Esophagus muscularis mucosa (tissue), 4 donors: Measurements from ENCODE around the gene WFDC1. TPM values are rescaled to one million over a fixed set of nuclear protein-coding genes. Genes with fewer than 3 reads are reported as not detected.
A peak's percentile ranks its signal among the peaks of the same experiment; 100 is the strongest.

Experiments used
- DNase-seq: peaks from one replicate; pipeline ENCODE4 v3.0.0-alpha.2; 2017; ENCODE audit errors: extremely low spot score
- H3K27ac ChIP-seq, 4 donors: fragments of 200-600 bp; sonication (generic); replicated peaks in 1 of 4; 1 replicate in 3 of 4; 2 replicates in 1 of 4; pipeline ENCODE4 v1.5.1; 2016 to 2019; ENCODE audit warnings: mild to moderate bottlenecking in 1 of 4
- H3K27me3 ChIP-seq, 4 donors: fragments of 200-600 bp; sonication (generic); one replicate each; pipeline versions ENCODE4 v1.5.1 to v1.6.0; 2016 to 2019
- H3K36me3 ChIP-seq, 4 donors: fragments of 200-600 bp; sonication (generic); one replicate each; pipeline ENCODE4 v1.5.1; 2016 to 2019
- H3K4me1 ChIP-seq, 4 donors: fragments of 200-600 bp; sonication (generic); one replicate each; pipeline ENCODE4 v1.5.1; 2016 to 2019
- H3K4me3 ChIP-seq, 4 donors: fragments of 200-600 bp; sonication (generic); 1 replicate in 2 of 4; 2 replicates in 2 of 4; pipeline ENCODE4 v1.5.1; 2016 to 2019; ENCODE audit warnings: mild to moderate bottlenecking in 4 of 4, moderate library complexity in 1 of 4
- H3K9me3 ChIP-seq, 4 donors: fragments of 200-600 bp; sonication (generic); 1 replicate in 3 of 4; 2 replicates in 1 of 4; pipeline ENCODE4 v1.5.1; 2016 to 2019
- EP300 ChIP-seq: sonication (generic); formaldehyde crosslinking; IDR thresholded peaks from one replicate; pipeline ENCODE4 v1.6.1; 2017; ENCODE audit warnings: antibody characterized with exemption
- POLR2A ChIP-seq: fragments of 450-650 bp; IDR thresholded peaks from one replicate; pipeline ENCODE4 v1.6.1; 2017; ENCODE audit warnings: antibody characterized with exemption, moderate library complexity, mild to moderate bottlenecking, low read depth
- POLR2AphosphoS5 ChIP-seq, 2 donors: sonication (generic); formaldehyde crosslinking; IDR thresholded peaks; one replicate each; pipeline ENCODE4 v1.6.1; 2017; ENCODE audit warnings: antibody characterized with exemption in 2 of 2
- WGBS: methylation state at CpG from one replicate; pipeline ENCODE4 v1.1.5; 2018; 5-methylcytosine and 5-hydroxymethylcytosine counted together
- intact Hi-C: fragments of 100-400 bp; cut with DNase I; formaldehyde crosslinking; loops from one replicate; pipeline ENCODE4 v1.15.1; 2023
- total RNA-seq, 4 donors: library from RNA; depleted of rRNA; stranded (reverse); fragments of >200 nt; gene quantifications; one replicate each; pipeline versions ENCODE4 v1.1.0 to v1.2.1, GENCODE V29; 2016
- TF ChIP-seq, protein P1 (sequence below), 3 experiments: fragments of 200-600 bp in 2 of 3; fragments of 450-650 bp in 1 of 3; sonication (generic) in 2 of 3; IDR thresholded peaks; one replicate each; pipeline ENCODE4 v1.5.1; 2017 to 2019; ENCODE audit warnings: antibody characterized with exemption in 3 of 3, mild to moderate bottlenecking in 2 of 3, moderate library complexity in 1 of 3

Gene WFDC1
- total RNA-seq, 4 donors from 2014 or later: 4.6 to 29.9 (median 15.6) TPM

DNA sequence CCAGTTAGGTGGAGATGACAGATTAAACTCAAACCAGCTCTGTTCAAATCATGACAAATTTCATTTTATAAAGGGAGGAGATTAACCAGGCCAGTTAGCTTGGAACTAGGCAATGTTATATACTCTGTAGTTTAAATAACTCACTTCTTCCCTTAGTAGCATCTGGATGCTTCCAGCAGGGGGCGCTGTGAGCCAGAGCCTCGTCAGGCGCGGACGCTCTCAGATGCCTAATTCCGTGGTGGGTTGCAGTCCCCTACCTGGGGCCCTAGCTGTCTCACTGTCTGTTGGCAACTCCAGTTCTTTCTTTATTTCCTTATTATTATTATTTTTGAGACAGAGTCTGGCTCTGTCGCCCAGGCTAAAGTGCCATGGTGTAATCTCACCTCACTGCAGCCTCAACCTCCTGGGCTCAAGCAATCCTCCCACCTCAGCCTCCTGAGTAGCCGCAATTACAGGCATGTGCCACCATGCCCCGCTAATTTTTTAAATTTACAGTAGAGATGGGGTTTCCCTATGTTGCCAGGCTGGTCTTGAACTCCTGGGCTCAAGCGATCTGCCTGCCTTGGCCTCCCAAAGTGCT is 17.3 kb upstream of the WFDC1 start:
- no peaks in the 10 kb centered on the region for H3K4me1 ChIP-seq
- H3K27me3 ChIP-seq: peaks cover 0 to 14% (median 0%) of the 10 kb centered on the region in 4 donors
- no peaks in the 10 kb centered on the region for H3K36me3 ChIP-seq
- no peaks in the 10 kb centered on the region for H3K9me3 ChIP-seq
- intact Hi-C loops: loop anchor here (2.0 kb wide), 1 partner anchor 31 kb away; no protein-coding TSS in a partner anchor
- H3K4me3 ChIP-seq: no peak overlapping the region
- WGBS: 35% methylated on average over 10 of the region's 10 CpGs
- TF ChIP-seq EP300 (no peak), POLR2AphosphoS5 (IDR thresholded peaks at IDR 0.05) (no peak), POLR2A (no peak)
- TF ChIP-seq, protein P1, sequence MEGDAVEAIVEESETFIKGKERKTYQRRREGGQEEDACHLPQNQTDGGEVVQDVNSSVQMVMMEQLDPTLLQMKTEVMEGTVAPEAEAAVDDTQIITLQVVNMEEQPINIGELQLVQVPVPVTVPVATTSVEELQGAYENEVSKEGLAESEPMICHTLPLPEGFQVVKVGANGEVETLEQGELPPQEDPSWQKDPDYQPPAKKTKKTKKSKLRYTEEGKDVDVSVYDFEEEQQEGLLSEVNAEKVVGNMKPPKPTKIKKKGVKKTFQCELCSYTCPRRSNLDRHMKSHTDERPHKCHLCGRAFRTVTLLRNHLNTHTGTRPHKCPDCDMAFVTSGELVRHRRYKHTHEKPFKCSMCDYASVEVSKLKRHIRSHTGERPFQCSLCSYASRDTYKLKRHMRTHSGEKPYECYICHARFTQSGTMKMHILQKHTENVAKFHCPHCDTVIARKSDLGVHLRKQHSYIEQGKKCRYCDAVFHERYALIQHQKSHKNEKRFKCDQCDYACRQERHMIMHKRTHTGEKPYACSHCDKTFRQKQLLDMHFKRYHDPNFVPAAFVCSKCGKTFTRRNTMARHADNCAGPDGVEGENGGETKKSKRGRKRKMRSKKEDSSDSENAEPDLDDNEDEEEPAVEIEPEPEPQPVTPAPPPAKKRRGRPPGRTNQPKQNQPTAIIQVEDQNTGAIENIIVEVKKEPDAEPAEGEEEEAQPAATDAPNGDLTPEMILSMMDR (IDR thresholded peaks at IDR 0.05): peak; percentile 72 to 84 (median 77)
- H3K27ac ChIP-seq: no peak overlapping the region
- DNase-seq: no peak

DNA sequence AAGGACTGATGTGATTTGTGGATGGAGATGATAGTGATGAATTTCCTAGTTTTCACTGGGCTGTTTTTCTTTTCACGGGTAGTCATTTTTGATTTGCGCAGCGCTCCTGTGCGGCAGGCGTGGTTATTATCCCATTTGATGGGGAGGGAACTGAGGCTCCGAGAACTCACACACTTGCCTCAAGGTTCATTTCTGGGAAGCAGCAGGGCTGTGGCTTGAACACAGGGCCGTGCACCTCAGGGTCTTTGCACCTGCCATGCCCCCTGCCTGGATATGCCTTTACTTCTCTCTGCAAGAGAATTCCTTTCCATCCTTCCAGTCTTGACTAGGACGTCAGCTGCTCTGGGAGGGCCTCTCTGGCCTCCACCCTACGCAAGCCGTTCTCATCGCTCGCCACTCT is 16.3 kb upstream of the WFDC1 start:
- Histone ChIP-seq H3K9me3 (no peaks in the 10 kb centered on the region), H3K36me3 (no peaks in the 10 kb centered on the region), H3K4me3 (no peak overlapping the region), H3K27me3 (peaks cover 0 to 14% (median 0%) of the 10 kb centered on the region in 4 donors), H3K27ac (no peak overlapping the region), H3K4me1 (no peaks in the 10 kb centered on the region)
- intact Hi-C loops: loop anchor here (2.0 kb wide), 1 partner anchor 206 kb away; no protein-coding TSS in a partner anchor
- no peak for DNase-seq
- TF ChIP-seq POLR2A: no peak
- TF ChIP-seq POLR2AphosphoS5 (IDR thresholded peaks at IDR 0.05): no peak
- TF ChIP-seq EP300: no peak
- TF ChIP-seq, protein P1 (IDR thresholded peaks at IDR 0.05): no peak
- 93% methylated on average over 12 of the region's 12 CpGs for WGBS

DNA sequence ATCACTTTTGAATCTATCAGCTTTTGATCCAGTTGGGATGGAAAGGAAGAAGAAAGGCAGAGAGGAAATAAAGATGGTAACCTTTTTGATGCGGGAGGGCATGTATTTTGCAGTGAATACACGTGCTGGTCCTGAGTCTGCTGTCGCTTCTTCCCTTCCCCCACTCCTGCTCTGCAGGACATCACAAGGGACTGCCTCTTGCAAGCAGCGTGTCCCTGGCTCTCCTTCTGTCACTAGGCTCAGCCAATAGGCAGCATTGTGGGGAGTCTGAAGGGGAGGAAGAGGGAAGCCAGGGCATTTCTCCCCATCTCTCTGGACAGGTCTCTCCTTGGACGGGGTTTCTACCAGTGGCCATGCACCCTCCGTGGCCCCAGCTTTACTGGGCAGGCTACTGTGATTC is 15.7 kb upstream of the WFDC1 start:
- intact Hi-C loops: loop anchor here (2.0 kb wide), 1 partner anchor 206 kb away; no protein-coding TSS in a partner anchor
- 63% methylated on average over 6 of the region's 6 CpGs for WGBS
- no peak for DNase-seq
- Histone ChIP-seq H3K27ac (no peak overlapping the region), H3K27me3 (peaks cover 0 to 10% (median 0%) of the 10 kb centered on the region in 4 donors), H3K4me3 (no peak overlapping the region), H3K36me3 (no peaks in the 10 kb centered on the region), H3K4me1 (peaks cover 3 to 6% (median 5%) of the 10 kb centered on the region in 4 donors), H3K9me3 (no peaks in the 10 kb centered on the region)
- TF ChIP-seq POLR2AphosphoS5 (IDR thresholded peaks at IDR 0.05) (no peak), EP300 (no peak), POLR2A (no peak)
- TF ChIP-seq, protein P1 (IDR thresholded peaks at IDR 0.05): no peak

DNA sequence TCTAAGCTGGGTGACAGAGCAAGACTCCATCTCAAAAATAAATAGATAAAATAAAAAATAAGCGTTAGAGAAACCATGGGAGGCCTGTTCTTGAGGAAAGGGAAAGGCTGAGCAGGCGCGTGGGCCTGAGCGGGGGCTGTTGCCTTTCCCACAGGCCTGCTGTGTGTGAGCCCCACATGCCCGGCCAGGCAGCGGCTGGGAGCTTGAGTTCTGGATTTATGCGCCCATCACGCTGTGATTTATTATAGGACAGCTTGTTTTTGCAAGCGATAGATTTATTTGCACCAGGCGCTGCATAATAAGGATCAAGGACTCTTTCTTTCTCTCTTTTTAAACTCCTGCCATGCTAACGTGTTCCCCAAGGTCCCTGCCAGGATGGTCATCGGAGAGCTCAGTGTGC is 14.8 kb upstream of the WFDC1 start:
- TF ChIP-seq, protein P1 (IDR thresholded peaks at IDR 0.05): no peak
- TF ChIP-seq EP300 (no peak), POLR2AphosphoS5 (IDR thresholded peaks at IDR 0.05) (no peak), POLR2A (no peak)
- 90% methylated on average over 12 of the region's 12 CpGs for whole genome bisulfite sequencing
- no peaks in the 10 kb centered on the region for H3K36me3 ChIP-seq
- H3K27ac ChIP-seq: no peak overlapping the region
- DNase-seq: no peak
- peaks cover 0 to 5% (median 0%) of the 10 kb centered on the region in 4 donors for H3K27me3 ChIP-seq
- H3K4me3 ChIP-seq: no peak overlapping the region
- peaks cover 12 to 15% (median 14%) of the 10 kb centered on the region in 4 donors for H3K4me1 ChIP-seq
- intact Hi-C loops: loop anchor here (2.0 kb wide), 1 partner anchor 205 kb away; no protein-coding TSS in a partner anchor
- H3K9me3 ChIP-seq: no peaks in the 10 kb centered on the region
